ENCODE measurements around the gene SP5. TPM values are rescaled to one million over a fixed set of nuclear protein-coding genes. Genes with fewer than 3 reads are reported as not detected.
A peak's percentile ranks its signal among the peaks of the same experiment; 100 is the strongest.

SP5 gene
- polyA plus RNA-seq, 1 of the 3 experiments (the other 2 are of a cell fraction): not detected

- POLR2A ChIA-PET: no interaction called here
These were observed 22.7 kb downstream of the SP5 start for GRCh38 chr2:170737821-170738220.

GRCh38 chr2:170739048-170739447 lies 23.9 kb downstream of the SP5 start:
- Histone ChIP-seq H3K9me2 (no peaks in the 10 kb centered on the region), H3K27ac (ENCODE audit: low read depth in 2 of 2, low read length in 1 of 2) (peak overlapping the region in 1 of 2 experiments; percentile 46; a peak in 2 of 4 replicates), H3K36me3 (replicated peaks in 1 of 2; ENCODE audit: control insufficient read depth in 1 of 2, insufficient read depth in 2 of 2, low read length in 1 of 2) (no peaks in the 10 kb centered on the region), H3K4me2 (no peak overlapping the region), H3K79me2 (ENCODE audit: insufficient read depth) (no peaks in the 10 kb centered on the region), H3K4me1 (ENCODE audit: control insufficient read depth in 1 of 2, insufficient read depth in 2 of 2, low read depth in 1 of 2, low read length in 1 of 2) (no peaks in the 10 kb centered on the region), H4K20me1 (ENCODE audit: insufficient read depth) (no peaks in the 10 kb centered on the region), H3K4me3 (ENCODE audit: low read depth in 2 of 2, low read length in 1 of 2) (no peak overlapping the region), H3K9me3 (no peaks in the 10 kb centered on the region), H3K9ac (no peak overlapping the region), H2AFZ (ENCODE audit: low read depth) (no peak overlapping the region), H3K27me3 (ENCODE audit: insufficient read depth) (peaks cover 6% of the 10 kb centered on the region; the same call in 1 of the 2 replicates), H3F3A (replicated peaks; ENCODE audit: insufficient read depth) (peaks cover 3% of the 10 kb centered on the region)
- ChIA-PET POLR2A (no interaction called here), CTCF (interaction anchor here (1.3 to 2.3 kb wide), 6 partner anchors 74 to 369 kb away, joined by 3 to 6 read pairs (median 5); no protein-coding TSS in a partner anchor)
- 32% methylated on average over 3 of the region's 3 CpGs for WGBS (ENCODE audit: low lambda C conversion rate)
- no peak for DNase-seq
- peak; percentile 85 for TF ChIP-seq JUND (IDR thresholded peaks at IDR 0.05)
- no peak for TF ChIP-seq ZBTB33 (IDR thresholded peaks at IDR 0.05; ENCODE audit: borderline replicate concordance, low read depth)
- no peak for TF ChIP-seq GATA2 (CRISPR knock-in tag; IDR thresholded peaks at IDR 0.05)
- no peak for TF ChIP-seq NRF1 (IDR thresholded peaks at IDR 0.05; ENCODE audit: low read depth, low read length)
- TF ChIP-seq MXI1 (IDR thresholded peaks at IDR 0.05; ENCODE audit: low read depth, low read length): no peak
- TF ChIP-seq NFIC (IDR thresholded peaks at IDR 0.05; ENCODE audit: borderline replicate concordance): peak; percentile 73
- peak; percentile 77; the same call in 1 of the 2 replicates for TF ChIP-seq FOSL2 (IDR thresholded peaks at IDR 0.05; ENCODE audit: borderline replicate concordance, low read depth)
- TF ChIP-seq RCOR1 (IDR thresholded peaks at IDR 0.05; ENCODE audit: low read length): no peak
- TF ChIP-seq CTCF (IDR thresholded peaks at IDR 0.05): no peak
- peak; percentile 70 for TF ChIP-seq TCF12 (IDR thresholded peaks at IDR 0.05)

More at GRCh38 chr2:170737821-170738220, 22.7 kb downstream of the SP5 start:
- H3K36me3 ChIP-seq (replicated peaks in 1 of 2; ENCODE audit: control insufficient read depth in 1 of 2, insufficient read depth in 2 of 2, low read length in 1 of 2): no peaks in the 10 kb centered on the region
- H4K20me1 ChIP-seq (ENCODE audit: insufficient read depth): no peaks in the 10 kb centered on the region
- H3K4me3 ChIP-seq (ENCODE audit: low read depth in 2 of 2, low read length in 1 of 2): no peak overlapping the region
- H2AFZ ChIP-seq (ENCODE audit: low read depth): 0 out of 2 replicates have a peak overlapping the region, but pooled peaks have one; percentile 17
- no peaks in the 10 kb centered on the region; the same call in 1 of the 2 replicates for H3K27me3 ChIP-seq (ENCODE audit: insufficient read depth)
- H3K27ac ChIP-seq (ENCODE audit: low read depth in 2 of 2, low read length in 1 of 2): no peak overlapping the region
- TF ChIP-seq EP300 (IDR thresholded peaks at IDR 0.05; ENCODE audit: borderline replicate concordance in 1 of 2, low read depth in 1 of 2, low read length in 1 of 2) (no peak), YY1 (IDR thresholded peaks at IDR 0.05; ENCODE audit: low read depth) (no peak), CHD2 (IDR thresholded peaks at IDR 0.05; ENCODE audit: low read length, partially characterized antibody) (no peak), JUND (IDR thresholded peaks at IDR 0.05) (no peak), RXRA (IDR thresholded peaks at IDR 0.05; ENCODE audit: borderline replicate concordance, low read depth) (no peak), NRF1 (IDR thresholded peaks at IDR 0.05; ENCODE audit: low read depth, low read length) (no peak), IRF3 (IDR thresholded peaks at IDR 0.05; ENCODE audit: low read depth, low read length) (no peak), CTCF (IDR thresholded peaks at IDR 0.05) (no peak), ELF1 (IDR thresholded peaks at IDR 0.05) (no peak), TAF1 (IDR thresholded peaks at IDR 0.05; ENCODE audit: borderline replicate concordance, low read depth, low read length) (no peak), RFX5 (IDR thresholded peaks at IDR 0.05; ENCODE audit: low read length) (no peak), EZH2phosphoT487 (IDR thresholded peaks at IDR 0.05; ENCODE audit: borderline replicate concordance, low read depth) (no peak), RCOR1 (IDR thresholded peaks at IDR 0.05; ENCODE audit: low read length) (no peak), FOSL2 (IDR thresholded peaks at IDR 0.05; ENCODE audit: borderline replicate concordance, low read depth) (no peak), TEAD4 (IDR thresholded peaks at IDR 0.05; ENCODE audit: borderline replicate concordance, insufficient read depth) (no peak)
- WGBS (ENCODE audit: low lambda C conversion rate): 3% methylated on average over 3 of the region's 4 CpGs
- H3K9me3 ChIP-seq: no peaks in the 10 kb centered on the region
- peaks cover 3% of the 10 kb centered on the region for H3F3A ChIP-seq (replicated peaks; ENCODE audit: insufficient read depth)
- H3K4me2 ChIP-seq: no peak overlapping the region
- no peaks in the 10 kb centered on the region for H3K79me2 ChIP-seq (ENCODE audit: insufficient read depth)
- no peaks in the 10 kb centered on the region for H3K9me2 ChIP-seq
- no peak for DNase-seq
- CTCF ChIA-PET: interaction anchor here (1.4 kb wide), 1 partner anchor 79 kb away, joined by 3 read pairs; no protein-coding TSS in a partner anchor
- no peaks in the 10 kb centered on the region for H3K4me1 ChIP-seq (ENCODE audit: control insufficient read depth in 1 of 2, insufficient read depth in 2 of 2, low read depth in 1 of 2, low read length in 1 of 2)
- H3K9ac ChIP-seq: no peak overlapping the region

Measured in SK-N-SH (cell line).